Measurements from ENCODE around the gene REV1. TPM values are rescaled to one million over a fixed set of nuclear protein-coding genes. Genes with fewer than 3 reads are reported as not detected.

REV1 gene
- total and polyA plus RNA-seq, 2 of the 8 experiments (the other 6 are each of a cell fraction or from before 2014, with no cell fraction given): 16.6 to 34.3 TPM

DNA sequence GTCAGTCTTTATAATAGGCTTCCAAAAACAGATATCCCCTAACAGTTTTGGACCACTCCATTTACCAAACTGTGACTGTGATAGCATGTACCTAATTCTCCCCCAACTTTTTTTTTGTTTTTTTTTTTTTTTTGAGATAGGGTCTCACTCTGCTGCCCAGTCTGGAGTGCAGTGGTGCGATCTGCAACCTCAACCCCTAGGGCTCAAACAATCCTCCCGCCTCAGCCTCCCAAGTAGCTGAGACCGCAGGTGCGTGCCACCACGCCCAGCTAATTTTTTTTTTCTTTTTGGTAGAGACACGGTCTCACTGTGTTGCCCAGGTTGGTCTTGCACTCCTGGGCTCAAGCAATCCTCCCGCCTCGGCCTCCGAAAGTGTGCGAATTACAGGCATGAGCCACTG is 52.9 kb downstream of the REV1 start:
- H2BK12ac ChIP-seq (ENCODE audit: low read depth, low read length): no peak overlapping the region
- H3K56ac ChIP-seq (replicated peaks; ENCODE audit: insufficient read length, low read depth, low read length): no peak overlapping the region
- no peaks in the 10 kb centered on the region for H4K20me1 ChIP-seq (replicated peaks in 1 of 2; ENCODE audit: control insufficient read depth in 1 of 2, insufficient read depth in 2 of 2, low read length in 2 of 2)
- no peak overlapping the region for H3K27ac ChIP-seq (ENCODE audit: low read depth, low read length)
- no peak for FAIRE-seq
- H3K79me1 ChIP-seq (ENCODE audit: low read depth, low read length): no peaks in the 10 kb centered on the region
- H4K91ac ChIP-seq (replicated peaks; ENCODE audit: insufficient read length, low read length): no peak overlapping the region
- DNase-seq (ENCODE audit: low read depth in 1 of 2, low spot score in 2 of 2): no peak
- H4K5ac ChIP-seq (ENCODE audit: insufficient read length, low read depth, low read length): no peak overlapping the region
- CTCF ChIA-PET (ENCODE audit: partially characterized antibody): no interaction called here
- H2BK5ac ChIP-seq (ENCODE audit: low read depth, low read length): no peak overlapping the region
- no peak overlapping the region for H3K4me2 ChIP-seq (ENCODE audit: insufficient read depth in 1 of 2, low read depth in 2 of 2, low read length in 2 of 2)
- H2BK20ac ChIP-seq (ENCODE audit: low read length): no peak overlapping the region
- H3K79me2 ChIP-seq (ENCODE audit: control insufficient read depth in 1 of 2, insufficient read depth in 2 of 2, low read length in 2 of 2): peaks cover 0 to 3% of the 10 kb centered on the region in 2 experiments; a peak in 1 of 4 replicates
- H3K4me3 ChIP-seq (ENCODE audit: extremely low read depth in 1 of 4, insufficient read depth in 2 of 4, low read depth in 3 of 4, low read length in 4 of 4): no peak overlapping the region
- no peak overlapping the region for H3K18ac ChIP-seq (ENCODE audit: extremely low read depth, low read length)
- H2BK120ac ChIP-seq (replicated peaks; ENCODE audit: low read depth, low read length): no peak overlapping the region
- 96% methylated on average over 9 of the region's 10 CpGs; no CpG with 5 or more reads in 1 of the 2 experiments for WGBS, 2 experiments (ENCODE audit: extremely low coverage in 1 of 2, insufficient coverage in 1 of 2, insufficient read length in 1 of 2, insufficient replicate concordance in 2 of 2, low coverage in 1 of 2, low lambda C conversion rate in 2 of 2, missing lambda C conversion rate in 1 of 2)
- no peaks in the 10 kb centered on the region for H3K27me3 ChIP-seq (replicated peaks in 1 of 4; ENCODE audit: control insufficient read depth in 3 of 4, extremely low read depth in 1 of 4, insufficient read depth in 3 of 4, low read length in 3 of 4)
- no peak overlapping the region for H3K9ac ChIP-seq (replicated peaks in 1 of 4; ENCODE audit: extremely low read depth in 1 of 4, low read depth in 3 of 4, low read length in 3 of 4)
- no peaks in the 10 kb centered on the region for H3K9me3 ChIP-seq (ENCODE audit: insufficient read depth in 2 of 2, low read depth in 1 of 2, low read length in 1 of 2)
- H2BK15ac ChIP-seq (ENCODE audit: low read length): no peak overlapping the region
- H3K4ac ChIP-seq (replicated peaks; ENCODE audit: insufficient read length, low read depth, low read length): no peak overlapping the region
- H3K36me3 ChIP-seq (ENCODE audit: control insufficient read depth in 2 of 4, insufficient read depth in 4 of 4, low read length in 3 of 4): peaks cover 3 to 17% (median 6%) of the 10 kb centered on the region in 4 experiments; a peak in 7 of 8 replicates
- no peak overlapping the region for H2AFZ ChIP-seq (ENCODE audit: low read length)
- POLR2A ChIA-PET (ENCODE audit: partially characterized antibody): interaction anchor here (0.7 kb wide), 1 partner anchor 41 kb away, joined by 3 read pairs; no protein-coding TSS in a partner anchor
- H3K14ac ChIP-seq (ENCODE audit: insufficient read length): no peak overlapping the region
- no peak overlapping the region for H2AK5ac ChIP-seq (ENCODE audit: low read depth, low read length)
- H3K23ac ChIP-seq (ENCODE audit: insufficient read length): no peak overlapping the region
- H3K4me1 ChIP-seq (replicated peaks in 1 of 4; ENCODE audit: control insufficient read depth in 3 of 4, insufficient read depth in 4 of 4, low read length in 3 of 4): peaks cover 6 to 17% (median 8%) of the 10 kb centered on the region in 4 experiments; a peak in 5 of 7 replicates
- H3K23me2 ChIP-seq (ENCODE audit: low read depth, low read length): no peaks in the 10 kb centered on the region
- H4K8ac ChIP-seq (ENCODE audit: extremely low read depth, insufficient read depth, low read length): no peak overlapping the region; the same call in 1 of the 2 replicates
- no peak for TF ChIP-seq NRF1 (IDR thresholded peaks at IDR 0.05; ENCODE audit: low read depth, low read length)
- peak; percentile 70 for TF ChIP-seq KDM1A (IDR thresholded peaks at IDR 0.05; ENCODE audit: borderline replicate concordance, low read length)

Data from H1 (cell line).